ENCODE results near the gene AGAP5. TPM values are rescaled to one million over a fixed set of nuclear protein-coding genes. Genes with fewer than 3 reads are reported as not detected.

The AGAP5 gene
- total RNA-seq, 1 donor from 2014 or later, result 0.48 TPM

DNA sequence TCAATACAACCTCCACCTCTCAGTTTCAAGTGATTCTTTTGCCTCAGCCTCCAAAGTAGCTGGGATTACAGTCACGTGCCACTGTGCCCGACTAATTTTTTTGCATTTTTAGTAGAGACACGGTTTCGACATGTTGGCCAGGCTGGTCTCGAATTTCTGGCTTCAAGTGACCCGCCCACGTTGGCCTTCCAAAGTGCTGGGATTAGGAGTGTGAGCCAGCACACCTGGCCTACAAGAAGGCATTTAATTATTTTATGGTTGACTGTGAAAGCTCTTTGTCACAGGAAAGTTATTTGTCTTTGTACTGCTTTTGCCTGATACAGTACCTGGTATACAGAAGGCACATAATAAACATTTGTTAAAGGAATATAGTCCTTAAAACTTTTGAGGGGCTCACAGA lies 69.5 kb downstream of the AGAP5 start:
- DNase-seq (ENCODE audit: low spot score), result no peak

GRCh38 chr10:73627300-73627699 lies 70.6 kb downstream of the AGAP5 start:
- no peak for DNase-seq (ENCODE audit: low spot score)

DNA sequence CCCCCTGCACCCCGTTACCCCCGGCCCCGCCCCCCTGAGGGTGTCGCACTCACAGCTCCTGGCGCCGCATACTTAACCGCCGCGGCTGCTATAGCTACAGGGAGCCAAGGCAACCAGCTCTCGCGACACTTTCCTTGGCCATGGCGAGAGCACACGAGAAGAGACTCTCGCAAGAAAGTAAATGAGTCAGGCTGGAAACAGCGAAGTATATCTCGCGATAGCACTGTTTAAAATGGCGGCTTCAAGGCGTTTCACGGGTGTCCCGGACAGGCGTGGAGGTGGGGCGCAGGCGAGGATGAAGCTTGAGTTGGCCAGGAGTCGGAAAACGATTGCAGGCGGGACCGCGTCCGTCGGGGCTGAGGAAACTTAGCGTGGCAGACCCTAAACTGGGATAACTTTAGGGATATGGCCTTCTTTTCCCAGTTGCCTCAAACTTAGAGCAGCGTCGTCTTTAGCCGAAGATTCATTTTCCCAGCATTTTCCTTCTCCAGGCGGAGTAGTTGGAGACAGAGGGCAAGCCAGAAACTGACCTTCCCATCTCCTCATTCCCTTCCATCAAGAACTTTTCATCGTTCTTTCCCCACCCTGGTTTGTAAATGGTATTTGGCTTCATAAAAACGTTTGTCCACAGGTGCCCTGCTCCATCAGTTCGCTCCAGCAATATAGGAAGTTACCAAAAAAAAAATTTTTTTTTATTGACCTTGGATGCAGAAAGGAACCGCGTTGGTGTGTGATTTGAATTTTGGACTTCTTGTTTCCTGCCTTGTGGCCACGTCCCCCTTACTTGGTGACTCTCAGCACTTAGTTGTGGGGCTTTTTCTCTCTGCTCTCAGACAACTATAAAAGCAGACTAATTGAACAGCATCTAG lies 71.8 kb downstream of the AGAP5 start:
- DNase-seq (ENCODE audit: low spot score), result peak; percentile 99

GRCh38 chr10:73625004-73625883 lies 72.7 kb downstream of the AGAP5 start:
- peak; percentile 45 for DNase-seq (ENCODE audit: low spot score)

Other genes with a start within 250 kb of the AGAP5 start
- 37.1 TPM for gene PPP3CB, start 202.1 kb downstream of the AGAP5 start, total RNA-seq (ENCODE audit: insufficient read depth, low replicate concordance)
- 8.4 TPM for gene USP54, start 106.8 kb downstream of the AGAP5 start, total RNA-seq (ENCODE audit: insufficient read depth, low replicate concordance)
- gene MYOZ1, start 56.6 kb downstream of the AGAP5 start, total RNA-seq (ENCODE audit: insufficient read depth, low replicate concordance), result 1.4 TPM
- 1.9 TPM for gene SYNPO2L, start 42.1 kb downstream of the AGAP5 start, total RNA-seq (ENCODE audit: insufficient read depth, low replicate concordance)
- gene SEC24C, start 46.3 kb upstream of the AGAP5 start, total RNA-seq (ENCODE audit: insufficient read depth, low replicate concordance), result 36.6 TPM
- 21.4 TPM for gene CHCHD1, start 83.9 kb upstream of the AGAP5 start, total RNA-seq (ENCODE audit: insufficient read depth, low replicate concordance)
- 51.0 TPM for gene ZSWIM8, start 87.5 kb upstream of the AGAP5 start, total RNA-seq (ENCODE audit: insufficient read depth, low replicate concordance)
- 3.1 TPM for gene NDST2, start 113.5 kb upstream of the AGAP5 start, total RNA-seq (ENCODE audit: insufficient read depth, low replicate concordance)
- 56.1 TPM for gene CAMK2G, start 176.4 kb upstream of the AGAP5 start, total RNA-seq (ENCODE audit: insufficient read depth, low replicate concordance)
- gene PLAU, start 213.0 kb upstream of the AGAP5 start, total RNA-seq (ENCODE audit: insufficient read depth, low replicate concordance), result 20.5 TPM

Data from umbilical cord (tissue), 2 donors.